ENCODE measurements around the gene RTN1. TPM values are rescaled to one million over a fixed set of nuclear protein-coding genes. Genes with fewer than 3 reads are reported as not detected.

The RTN1 gene
- total and polyA plus RNA-seq, 2 experiments from 2014 or later, result 1.1 TPM

GRCh38 chr14:59897757-59898383, 27.3 kb upstream of the RTN1 start:
- no peaks in the 10 kb centered on the region for H4K20me1 ChIP-seq (ENCODE audit: insufficient read depth, poor library complexity, severe bottlenecking)
- WGBS (ENCODE audit: low lambda C conversion rate, missing lambda C conversion rate), result 43% methylated on average over 8 of the region's 8 CpGs

GRCh38 chr14:59895721-59896120, 25.1 kb upstream of the RTN1 start:
- Histone ChIP-seq H3K4me1 (ENCODE audit: insufficient read depth) (no peaks in the 10 kb centered on the region), H3K9me2 (replicated peaks; ENCODE audit: insufficient read depth) (no peaks in the 10 kb centered on the region), H3K36me3 (replicated peaks; ENCODE audit: insufficient read depth, low read depth) (no peaks in the 10 kb centered on the region), H4K20me1 (ENCODE audit: insufficient read depth, poor library complexity, severe bottlenecking) (no peaks in the 10 kb centered on the region), H2AFZ (no peak overlapping the region), H3K4me2 (no peak overlapping the region), H3K79me2 (no peaks in the 10 kb centered on the region), H3K27ac (no peak overlapping the region), H3K4me3 (no peak overlapping the region), H3K27me3 (no peaks in the 10 kb centered on the region), H3K9me3 (ENCODE audit: low read depth) (no peaks in the 10 kb centered on the region)
- WGBS (ENCODE audit: low lambda C conversion rate, missing lambda C conversion rate), result 81% methylated on average over 1 of the region's 1 CpG
- no peak for TF ChIP-seq EZH2 (IDR thresholded peaks at IDR 0.05; ENCODE audit: borderline replicate concordance)
- no peak for TF ChIP-seq CTCF (IDR thresholded peaks at IDR 0.05; ENCODE audit: poor library complexity)
- no peak for TF ChIP-seq EZH2phosphoT487 (IDR thresholded peaks at IDR 0.05; ENCODE audit: low read depth, severe bottlenecking, unreplicated experiment)
- DNase-seq (ENCODE audit: low spot score), result no peak

More at GRCh38 chr14:59897757-59898383, 27.3 kb upstream of the RTN1 start:
- Histone ChIP-seq H3K27ac (no peak overlapping the region), H2AFZ (no peak overlapping the region), H3K9me2 (replicated peaks; ENCODE audit: insufficient read depth) (no peaks in the 10 kb centered on the region), H3K4me1 (ENCODE audit: insufficient read depth) (no peaks in the 10 kb centered on the region), H3K9me3 (ENCODE audit: low read depth) (no peaks in the 10 kb centered on the region), H3K36me3 (replicated peaks; ENCODE audit: insufficient read depth, low read depth) (no peaks in the 10 kb centered on the region), H3K4me2 (no peak overlapping the region), H3K79me2 (no peaks in the 10 kb centered on the region), H3K4me3 (no peak overlapping the region), H3K27me3 (no peaks in the 10 kb centered on the region)
- DNase-seq (ENCODE audit: low spot score), result peak; percentile 65
- peak; percentile 64 for TF ChIP-seq CTCF (IDR thresholded peaks at IDR 0.05; ENCODE audit: poor library complexity)
- no peak for TF ChIP-seq EZH2phosphoT487 (IDR thresholded peaks at IDR 0.05; ENCODE audit: low read depth, severe bottlenecking, unreplicated experiment)

GRCh38 chr14:59890676-59891075, 20.1 kb upstream of the RTN1 start:
- no peak for DNase-seq (ENCODE audit: low spot score)
- Histone ChIP-seq H2AFZ (no peak overlapping the region), H3K36me3 (replicated peaks; ENCODE audit: insufficient read depth, low read depth) (no peaks in the 10 kb centered on the region), H4K20me1 (ENCODE audit: insufficient read depth, poor library complexity, severe bottlenecking) (no peaks in the 10 kb centered on the region), H3K79me2 (no peaks in the 10 kb centered on the region), H3K9me3 (ENCODE audit: low read depth) (no peaks in the 10 kb centered on the region), H3K4me1 (ENCODE audit: insufficient read depth) (no peaks in the 10 kb centered on the region), H3K4me2 (no peak overlapping the region), H3K27ac (no peak overlapping the region), H3K9me2 (replicated peaks; ENCODE audit: insufficient read depth) (no peaks in the 10 kb centered on the region), H3K4me3 (no peak overlapping the region), H3K27me3 (no peaks in the 10 kb centered on the region)
- WGBS (ENCODE audit: low lambda C conversion rate, missing lambda C conversion rate), result 66% methylated on average over 2 of the region's 2 CpGs
- no peak for TF ChIP-seq CTCF (IDR thresholded peaks at IDR 0.05; ENCODE audit: poor library complexity)
- TF ChIP-seq EZH2phosphoT487 (IDR thresholded peaks at IDR 0.05; ENCODE audit: low read depth, severe bottlenecking, unreplicated experiment), result no peak
- TF ChIP-seq EZH2 (IDR thresholded peaks at IDR 0.05; ENCODE audit: borderline replicate concordance), result no peak
